Smooth muscle cell (in vitro differentiated cells): ENCODE data around the gene GPR137B. TPM values are rescaled to one million over a fixed set of nuclear protein-coding genes. Genes with fewer than 3 reads are reported as not detected.
A peak's percentile ranks its signal among the peaks of the same experiment; 100 is the strongest.

Experiments
- DNase-seq: peaks from one replicate; lab custom pipeline; 2025; ENCODE audit not compliant: unreplicated experiment; lab: John Stamatoyannopoulos, UW
- H2AFZ ChIP-seq: fragments of 200-600 bp; sonication (generic); 2 replicates; pipeline ENCODE4 v1.6.0; 2016; ENCODE audit warnings: antibody characterized with exemption, low read depth, mild to moderate bottlenecking
- H3F3A ChIP-seq: fragments of 200-600 bp; sonication (generic); 2 replicates; pipeline ENCODE4 v1.6.0; 2017; ENCODE audit warnings: antibody characterized with exemption, low read depth
- H3K27ac ChIP-seq: fragments of 200-600 bp; sonication (generic); 2 replicates; pipeline ENCODE4 v1.5.1; 2016; ENCODE audit warnings: low read depth, mild to moderate bottlenecking
- H3K27me3 ChIP-seq: fragments of 200-600 bp; sonication (generic); 2 replicates; pipeline ENCODE4 v1.6.1; 2016; ENCODE audit warnings: low read depth, mild to moderate bottlenecking
- H3K36me3 ChIP-seq: fragments of 200-600 bp; sonication (generic); 2 replicates; pipeline ENCODE4 v1.5.1; 2016; ENCODE audit warnings: low read depth
- H3K4me1 ChIP-seq: fragments of 200-600 bp; sonication (generic); 2 replicates; pipeline ENCODE4 v1.5.1; 2016; ENCODE audit warnings: low read depth
- H3K4me2 ChIP-seq: fragments of 200-600 bp; sonication (generic); 2 replicates; pipeline ENCODE4 v1.6.0; 2016; ENCODE audit warnings: mild to moderate bottlenecking
- H3K4me3 ChIP-seq: fragments of 200-600 bp; sonication (generic); 2 replicates; pipeline ENCODE4 v1.5.1; 2016; ENCODE audit warnings: mild to moderate bottlenecking
- H3K79me2 ChIP-seq: fragments of 200-600 bp; sonication (generic); 2 replicates; pipeline ENCODE4 v1.6.0; 2016; ENCODE audit warnings: low read depth, mild to moderate bottlenecking
- H3K9ac ChIP-seq: fragments of 200-600 bp; sonication (generic); 2 replicates; pipeline ENCODE4 v1.6.0; 2016; ENCODE audit warnings: low read depth
- H3K9me3 ChIP-seq: fragments of 200-600 bp; sonication (generic); replicated peaks from 2 replicates; pipeline ENCODE4 v1.5.1; 2016; ENCODE audit warnings: low read depth
- H4K20me1 ChIP-seq: fragments of 200-600 bp; sonication (generic); 2 replicates; pipeline ENCODE4 v1.6.0; 2016; ENCODE audit warnings: low read depth
- CTCF ChIP-seq: fragments of 200-600 bp; sonication (generic); IDR thresholded peaks from 2 replicates; pipeline ENCODE4 v1.5.1; 2017; ENCODE audit warnings: borderline replicate concordance, mild to moderate bottlenecking, antibody characterized with exemption; ENCODE audit not compliant: insufficient read depth, poor library complexity, severe bottlenecking
- WGBS: methylation state at CpG from one replicate; pipeline ENCODE4 v1.1.7; 2016; ENCODE audit warnings: low lambda C conversion rate; 5-methylcytosine and 5-hydroxymethylcytosine counted together
- polyA plus RNA-seq: library from polyadenylated mRNA; unstranded; fragments of >200 nt; fragmentation: Nextera tagmentation; extraction: Ambion mirVana; gene quantifications from 2 replicates; pipeline ENCODE4 v1.2.1, GENCODE V29; 2016
- total RNA-seq: library from RNA; depleted of rRNA; stranded (reverse); fragments of >200 nt; gene quantifications from 2 replicates; pipeline ENCODE4 v1.2.3, GENCODE V29; 2014

Gene GPR137B
- total and polyA plus RNA-seq, 2 experiments from 2014 or later, result 16.2 to 17.7 TPM

- WGBS, result 89% methylated on average over 2 of the region's 2 CpGs
Measured at GRCh38 chr1:236124965-236125364, 17.4 kb upstream of the GPR137B start.

GRCh38 chr1:236127045-236127444 lies 15.3 kb upstream of the GPR137B start:
- no peak for TF ChIP-seq CTCF
- Histone ChIP-seq H3K4me2 (no peak overlapping the region), H3K4me1 (peaks cover 4% of the 10 kb centered on the region), H3K4me3 (no peak overlapping the region), H3F3A (no peaks in the 10 kb centered on the region), H3K79me2 (no peaks in the 10 kb centered on the region), H4K20me1 (no peaks in the 10 kb centered on the region), H3K27me3 (no peaks in the 10 kb centered on the region), H3K9ac (no peak overlapping the region), H3K36me3 (no peaks in the 10 kb centered on the region), H3K27ac (no peak overlapping the region), H2AFZ (no peak overlapping the region), H3K9me3 (no peaks in the 10 kb centered on the region)
- WGBS, result 88% methylated on average over 8 of the region's 8 CpGs
- DNase-seq, result no peak

More at GRCh38 chr1:236124965-236125364, 17.4 kb upstream of the GPR137B start:
- Histone ChIP-seq H3F3A (no peaks in the 10 kb centered on the region), H3K79me2 (no peaks in the 10 kb centered on the region), H3K9me3 (no peaks in the 10 kb centered on the region), H3K27ac (no peak overlapping the region), H4K20me1 (no peaks in the 10 kb centered on the region), H3K4me3 (no peak overlapping the region), H2AFZ (no peak overlapping the region), H3K27me3 (no peaks in the 10 kb centered on the region), H3K36me3 (no peaks in the 10 kb centered on the region), H3K4me1 (peaks cover 4% of the 10 kb centered on the region), H3K9ac (no peak overlapping the region), H3K4me2 (no peak overlapping the region)
- TF ChIP-seq CTCF, result no peak
- no peak for DNase-seq

GRCh38 chr1:236128646-236129178 lies 13.6 kb upstream of the GPR137B start:
- Histone ChIP-seq H3K9me3 (no peaks in the 10 kb centered on the region), H3K4me1 (peaks cover 4% of the 10 kb centered on the region), H3K4me3 (no peak overlapping the region), H3K79me2 (no peaks in the 10 kb centered on the region), H3K36me3 (no peaks in the 10 kb centered on the region), H3K27ac (no peak overlapping the region), H3K9ac (no peak overlapping the region), H3K4me2 (no peak overlapping the region), H4K20me1 (no peaks in the 10 kb centered on the region), H3K27me3 (no peaks in the 10 kb centered on the region), H2AFZ (peak overlapping the region; percentile 73), H3F3A (no peaks in the 10 kb centered on the region)
- WGBS, result 59% methylated on average over 10 of the region's 10 CpGs
- no peak for TF ChIP-seq CTCF
- no peak for DNase-seq

GRCh38 chr1:236129306-236129705 lies 13.0 kb upstream of the GPR137B start:
- no peak for DNase-seq
- Histone ChIP-seq H2AFZ (peak overlapping the region; percentile 73), H4K20me1 (no peaks in the 10 kb centered on the region), H3K4me3 (no peak overlapping the region), H3K79me2 (no peaks in the 10 kb centered on the region), H3K9me3 (no peaks in the 10 kb centered on the region), H3F3A (no peaks in the 10 kb centered on the region), H3K27ac (no peak overlapping the region), H3K36me3 (no peaks in the 10 kb centered on the region), H3K4me2 (no peak overlapping the region), H3K9ac (no peak overlapping the region), H3K27me3 (no peaks in the 10 kb centered on the region), H3K4me1 (peaks cover 4% of the 10 kb centered on the region)
- 65% methylated on average over 5 of the region's 5 CpGs for WGBS
- TF ChIP-seq CTCF, result no peak
